Vagina (tissue), 2 donors: Measurements from ENCODE around the gene TPD52L2. TPM values are rescaled to one million over a fixed set of nuclear protein-coding genes. Genes with fewer than 3 reads are reported as not detected.

Source experiments
- DNase-seq, 2 donors: peaks; one replicate each; pipeline ENCODE4 v3.0.0-alpha.2; 2017; ENCODE audit errors: extremely low spot score in 2 of 2
- H3K27ac ChIP-seq: fragments of 200-600 bp; sonication (generic); one replicate; pipeline ENCODE4 v1.5.1; 2019
- H3K27me3 ChIP-seq: fragments of 200-600 bp; sonication (generic); one replicate; pipeline ENCODE4 v1.5.1; 2019
- H3K36me3 ChIP-seq, 2 donors: fragments of 200-600 bp; sonication (generic); one replicate each; pipeline ENCODE4 v1.5.1; 2017 to 2019
- H3K4me1 ChIP-seq: fragments of 200-600 bp; sonication (generic); one replicate; pipeline ENCODE4 v1.5.1; 2019
- H3K4me3 ChIP-seq, 2 donors: fragments of 200-600 bp; sonication (generic); 1 replicate in 1 of 2; 2 replicates in 1 of 2; pipeline ENCODE4 v1.5.1; 2016 to 2019
- H3K9me3 ChIP-seq: fragments of 200-600 bp; sonication (generic); one replicate; pipeline ENCODE4 v1.5.1; 2019
- CTCF ChIP-seq, 3 experiments: fragments of 450-650 bp in 2 of 3; fragments of 200-600 bp in 1 of 3; sonication (generic) in 1 of 3; IDR thresholded peaks; one replicate each; pipeline ENCODE4 v1.5.1; 2017 to 2019; ENCODE audit warnings: antibody characterized with exemption in 3 of 3, mild to moderate bottlenecking in 2 of 3, moderate library complexity in 2 of 3
- POLR2A ChIP-seq, 2 donors: fragments of 450-650 bp; IDR thresholded peaks; one replicate each; pipeline ENCODE4 v1.6.1; 2017; ENCODE audit warnings: antibody characterized with exemption in 2 of 2, mild to moderate bottlenecking in 2 of 2, moderate library complexity in 2 of 2
- POLR2AphosphoS5 ChIP-seq, 2 donors: sonication (generic); formaldehyde crosslinking; IDR thresholded peaks; one replicate each; pipeline ENCODE4 v1.9.0; 2017; ENCODE audit warnings: antibody characterized with exemption in 2 of 2, mild to moderate bottlenecking in 2 of 2, low read depth in 1 of 2; ENCODE audit not compliant: insufficient read depth in 1 of 2
- intact Hi-C: fragments of 100-400 bp; cut with DNase I; formaldehyde crosslinking; loops from one replicate; pipeline ENCODE4 v1.15.1; 2023
- microRNA counts, 2 donors: library from miRNA; unstranded; fragments of <30 nt; microRNA quantifications; one replicate each; lab custom pipeline; 2016 to 2017
- microRNA-seq: library from miRNA; unstranded; fragments of <30 nt; microRNA quantifications from one replicate; pipeline ENCODE4, GENCODE V29; 2017; ENCODE audit warnings: borderline number of aligned reads, borderline replicate concordance
- small RNA-seq: library from RNA; depleted of rRNA; stranded (forward); fragments of <200 nt; gene quantifications from one replicate; pipeline ENCODE3, GENCODE V24; 2016
- total RNA-seq: library from RNA; depleted of rRNA; stranded (reverse); fragments of >200 nt; gene quantifications from one replicate; pipeline ENCODE4 v1.2.3, GENCODE V29; 2016

Gene TPD52L2
- total RNA-seq, 1 donor from 2014 or later: 90.1 TPM

DNA sequence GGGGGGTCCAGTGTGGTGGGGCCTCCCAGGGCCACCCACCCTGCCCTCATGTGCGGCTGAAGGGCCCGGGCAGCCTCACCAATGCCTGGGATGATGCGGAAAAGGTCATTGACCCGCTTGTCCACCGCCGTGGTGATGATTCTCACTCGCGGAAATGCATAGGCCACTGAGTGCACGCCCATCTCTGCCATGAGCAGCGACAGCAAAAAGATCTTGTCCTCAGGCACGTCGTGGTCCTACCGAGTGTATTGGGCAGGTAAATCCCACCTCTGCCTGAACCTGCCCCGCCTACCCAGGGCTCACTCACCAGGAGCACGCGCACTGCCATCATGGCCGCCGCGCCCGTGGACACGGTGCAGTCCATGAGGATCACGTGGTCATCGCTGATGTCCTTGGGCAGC, 75.0 kb downstream of the TPD52L2 start:
- Histone ChIP-seq H3K4me1 (peaks cover 26% of the 10 kb centered on the region), H3K9me3 (no peaks in the 10 kb centered on the region), H3K27ac (no peak overlapping the region), H3K4me3 (no peak overlapping the region), H3K27me3 (no peaks in the 10 kb centered on the region), H3K36me3 (peaks cover 0 to 58% of the 10 kb centered on the region in 2 donors)
- intact Hi-C loops: no loop called here
- TF ChIP-seq CTCF (IDR thresholded peaks at IDR 0.05) (no peak), POLR2A (IDR thresholded peaks at IDR 0.05) (no peak), POLR2AphosphoS5 (IDR thresholded peaks at IDR 0.05; ENCODE audit: insufficient read depth in 1 of 2, low read depth in 1 of 2) (no peak)
- no peak for DNase-seq

- no peak for DNase-seq
- Histone ChIP-seq H3K4me3 (no peak overlapping the region), H3K27ac (no peak overlapping the region), H3K36me3 (peaks cover 0 to 63% of the 10 kb centered on the region in 2 donors), H3K27me3 (no peaks in the 10 kb centered on the region), H3K4me1 (peaks cover 26% of the 10 kb centered on the region), H3K9me3 (no peaks in the 10 kb centered on the region)
- TF ChIP-seq POLR2AphosphoS5 (IDR thresholded peaks at IDR 0.05; ENCODE audit: insufficient read depth in 1 of 2, low read depth in 1 of 2) (no peak), CTCF (IDR thresholded peaks at IDR 0.05) (no peak), POLR2A (IDR thresholded peaks at IDR 0.05) (no peak)
- intact Hi-C loops: no loop called here
Measured at GRCh38 chr20:63940472-63941266, 75.6 kb downstream of the TPD52L2 start.

MicroRNAs within 50 kb of the gene (microRNA counts, 767-probe panel; counts per million panel counts)
- microRNA hsa-miR-1914-5p (lab: Ali Mortazavi, UCI) (238 to 261 counts per million in 2 donors), microRNA hsa-miR-941 (lab: Ali Mortazavi, UCI) (238 to 261 counts per million in 2 donors)

Small RNAs within 50 kb of the gene (microRNA-seq; reads per million reads assigned to microRNA genes)
- not detected for gene MIR1914
- not detected for gene MIR941-1
- gene MIR941-2: not detected
- gene MIR941-3: not detected
- gene MIR941-4: not detected
- not detected for gene MIR941-5

Small RNAs within 50 kb of the gene (small RNA-seq; reads per million reads assigned to genes)
- not detected for gene MIR941-2
- not detected for gene MIR941-4
- gene MIR941-5: not detected
- not detected for gene RNU1-134P

Other genes starting within 250 kb of the TPD52L2 start
- 11.3 TPM for gene GMEB2, start 238.2 kb upstream of the TPD52L2 start, total RNA-seq
- 14.7 TPM for gene STMN3, start 211.8 kb upstream of the TPD52L2 start, total RNA-seq
- 17.7 TPM for gene RTEL1, start 207.0 kb upstream of the TPD52L2 start, total RNA-seq
- 16.7 TPM for gene TNFRSF6B, start 168.6 kb upstream of the TPD52L2 start, total RNA-seq
- 30.9 TPM for gene ARFRP1, start 157.3 kb upstream of the TPD52L2 start, total RNA-seq
- 30.4 TPM for gene ZGPAT, start 157.2 kb upstream of the TPD52L2 start, total RNA-seq
- gene LIME1, start 128.6 kb upstream of the TPD52L2 start, total RNA-seq: 32.4 TPM
- 33.1 TPM for gene SLC2A4RG, start 125.5 kb upstream of the TPD52L2 start, total RNA-seq
- 7.4 TPM for gene ZBTB46, start 34.0 kb upstream of the TPD52L2 start, total RNA-seq
- gene ABHD16B, start 3.8 kb upstream of the TPD52L2 start, total RNA-seq: not detected
- 25.8 TPM for gene DNAJC5, start 29.9 kb downstream of the TPD52L2 start, total RNA-seq
- 50.1 TPM for gene UCKL1, start 91.1 kb downstream of the TPD52L2 start, total RNA-seq
- 10.3 TPM for gene ZNF512B, start 104.7 kb downstream of the TPD52L2 start, total RNA-seq
- 11.8 TPM for gene SAMD10, start 114.4 kb downstream of the TPD52L2 start, total RNA-seq
- gene PRPF6, start 115.9 kb downstream of the TPD52L2 start, total RNA-seq: 50.6 TPM
- gene C20orf204, start 170.9 kb downstream of the TPD52L2 start, total RNA-seq: 0.98 TPM
- gene SOX18, start 184.4 kb downstream of the TPD52L2 start, total RNA-seq: 57.2 TPM
- 33.1 TPM for gene TCEA2, start 197.9 kb downstream of the TPD52L2 start, total RNA-seq
- gene RGS19, start 214.2 kb downstream of the TPD52L2 start, total RNA-seq: 20.6 TPM
- gene OPRL1, start 214.8 kb downstream of the TPD52L2 start, total RNA-seq: 1.5 TPM
- gene LKAAEAR1, start 219.1 kb downstream of the TPD52L2 start, total RNA-seq: not detected
- not detected for gene NPBWR2, start 242.3 kb downstream of the TPD52L2 start, total RNA-seq